Measurements from ENCODE around the gene ZDHHC21.
"Not testable (repeated sequence)": the region's sequence is repeated elsewhere in the genome, so short reads cannot be mapped to it uniquely, and the experiment has no call there.

Gene ZDHHC21

DNA sequence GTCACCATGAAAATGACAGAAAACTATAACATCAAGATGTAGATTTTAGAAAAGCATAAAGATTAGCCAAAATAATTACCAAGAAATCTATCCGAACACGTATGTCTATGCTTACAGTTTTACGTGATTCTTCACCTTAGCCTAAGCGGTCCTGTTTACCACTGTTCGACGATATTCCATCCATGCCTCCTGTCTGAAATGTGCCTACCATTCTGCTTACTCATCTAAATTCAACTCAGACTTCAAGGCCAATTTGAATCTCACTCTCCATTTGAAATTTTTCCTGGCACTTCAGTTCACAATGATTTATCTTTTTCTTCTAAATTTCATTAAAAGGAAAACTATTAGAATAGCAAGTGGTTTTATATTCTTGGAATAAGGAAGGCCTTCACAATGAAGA is 15.4 kb downstream of the ZDHHC21 start:
- H3K27ac ChIP-seq, result no peak overlapping the region
- TF ChIP-seq ZFX (IDR thresholded peaks at IDR 0.05) (no peak), CTCF (conservative IDR thresholded peaks at IDR 0.05) (no peak)

DNA sequence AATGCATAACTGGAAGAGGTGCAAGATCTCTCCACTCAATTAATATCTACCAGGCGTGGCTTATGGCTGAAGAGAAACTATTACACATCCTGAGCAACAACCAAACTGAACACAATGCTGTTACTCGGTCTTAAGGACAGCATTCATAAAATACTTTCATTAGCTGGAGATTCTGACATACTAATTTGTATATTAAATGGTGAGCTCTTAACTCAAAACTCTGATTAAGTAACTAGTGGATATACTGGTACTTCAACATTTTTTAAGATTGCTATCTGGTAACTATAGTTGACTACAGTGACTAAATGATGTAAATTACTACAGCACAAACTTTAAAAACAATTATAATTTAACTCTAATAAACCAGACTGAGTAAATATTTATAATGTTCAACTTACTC is 15.8 kb downstream of the ZDHHC21 start:
- H3K27ac ChIP-seq, result no peak overlapping the region
- no peak for TF ChIP-seq CTCF (conservative IDR thresholded peaks at IDR 0.05)
- no peak for TF ChIP-seq ZFX (IDR thresholded peaks at IDR 0.05)

GRCh38 chr9:14674630-14675029 is 18.6 kb downstream of the ZDHHC21 start:
- TF ChIP-seq ZFX (IDR thresholded peaks at IDR 0.05), result no peak
- no peak for TF ChIP-seq CTCF (conservative IDR thresholded peaks at IDR 0.05)
- H3K27ac ChIP-seq, result no peak overlapping the region

GRCh38 chr9:14671377-14671776 is 21.9 kb downstream of the ZDHHC21 start:
- TF ChIP-seq ZFX (IDR thresholded peaks at IDR 0.05), result no peak
- TF ChIP-seq CTCF (conservative IDR thresholded peaks at IDR 0.05), result no peak
- no peak overlapping the region for H3K27ac ChIP-seq

GRCh38 chr9:14670718-14671117 is 22.5 kb downstream of the ZDHHC21 start:
- H3K27ac ChIP-seq, result no peak overlapping the region
- TF ChIP-seq CTCF (conservative IDR thresholded peaks at IDR 0.05) (no peak), ZFX (IDR thresholded peaks at IDR 0.05) (no peak)

GRCh38 chr9:14664022-14664421 is 29.2 kb downstream of the ZDHHC21 start:
- not testable (repeated sequence) for H3K27ac ChIP-seq

GRCh38 chr9:14662060-14662453 is 31.2 kb downstream of the ZDHHC21 start:
- no peak overlapping the region for H3K27ac ChIP-seq
- TF ChIP-seq ZFX (IDR thresholded peaks at IDR 0.05) (no peak), CTCF (conservative IDR thresholded peaks at IDR 0.05) (no peak)

- H3K27ac ChIP-seq, result no peak overlapping the region
- TF ChIP-seq CTCF (conservative IDR thresholded peaks at IDR 0.05) (peak; percentile 86), ZFX (IDR thresholded peaks at IDR 0.05) (no peak)
Measured at GRCh38 chr9:14661421-14662059, 31.7 kb downstream of the ZDHHC21 start.

All from C4-2B (cell line).